Measurements from ENCODE around the gene RBM7.

Gene RBM7

GRCh38 chr11:114397349-114397982, 3.0 kb upstream of the RBM7 start:
- DNase-seq: no peak

DNA sequence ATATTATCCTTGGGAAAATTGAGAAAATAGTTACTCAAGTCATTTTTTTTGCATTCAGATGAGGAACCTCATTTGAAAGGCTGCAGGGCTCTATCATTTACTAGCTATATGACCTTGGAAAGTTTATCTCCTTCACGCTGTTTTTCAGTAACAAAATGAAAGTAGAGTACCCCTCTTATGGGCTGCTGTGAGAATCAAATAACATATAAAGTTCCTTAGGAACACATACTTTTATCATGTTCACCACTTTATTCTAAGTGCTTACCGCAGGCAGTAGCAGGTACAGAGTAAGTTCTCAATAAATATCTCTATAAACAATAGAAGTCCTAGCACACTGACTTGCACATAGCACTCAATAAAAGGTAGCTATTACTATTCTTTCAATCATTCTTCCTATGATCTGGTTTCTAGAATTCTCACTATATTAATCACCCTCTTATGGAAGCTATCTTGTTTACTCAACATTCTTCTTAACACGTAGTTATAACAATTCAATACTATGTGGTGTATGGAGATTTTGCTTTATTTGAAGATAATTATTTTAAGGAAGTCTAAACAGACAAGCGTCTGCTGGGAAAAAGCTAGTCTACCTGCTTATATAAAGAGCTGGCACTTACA, 2.1 kb upstream of the RBM7 start:
- no peak for DNase-seq

- no peak for DNase-seq
Measured at GRCh38 chr11:114399490-114400215, 813 bp upstream of the RBM7 start.

GRCh38 chr11:114400915-114401223, 403 bp downstream of the RBM7 start:
- no peak for DNase-seq

DNA sequence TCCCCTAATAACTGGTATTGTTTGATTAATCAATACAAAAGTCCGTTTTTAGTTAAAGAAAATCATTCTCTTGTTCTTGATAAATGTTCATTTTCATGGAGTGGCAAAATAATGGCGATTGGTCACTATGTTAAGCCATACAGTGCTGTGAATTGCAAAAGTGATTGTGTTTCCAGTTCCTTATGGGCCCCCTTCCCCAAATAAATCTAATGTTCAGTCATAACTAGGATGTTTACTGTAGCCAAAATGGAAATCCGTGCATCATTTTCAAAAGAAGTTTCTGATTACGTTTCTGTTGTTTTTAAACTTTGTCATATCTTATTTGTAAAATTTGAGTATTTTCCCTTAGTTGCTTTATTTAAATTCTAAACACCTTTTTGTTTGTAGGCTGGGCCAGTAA, 845 bp downstream of the RBM7 start:
- peak in 1 of 5 donors; percentile 7 for DNase-seq

DNA sequence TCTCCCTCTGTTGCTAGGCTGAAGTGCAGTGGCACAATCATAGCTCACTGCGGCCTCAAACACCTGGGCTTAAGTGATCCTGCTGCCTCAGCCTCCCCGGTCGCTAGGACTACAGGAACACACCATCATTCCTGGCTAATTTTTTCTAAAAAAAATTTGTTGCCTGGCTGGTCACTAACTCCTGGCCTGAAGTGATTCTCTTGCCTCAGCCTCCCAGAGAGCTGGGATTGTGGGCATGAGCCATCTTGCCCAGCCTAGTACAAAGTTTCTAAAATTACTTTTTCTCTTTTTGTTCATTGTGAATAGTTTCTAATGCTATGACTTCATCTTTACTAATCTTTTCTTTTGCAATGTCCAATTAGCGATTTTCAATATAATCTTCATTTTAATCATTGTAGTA, 12.5 kb downstream of the RBM7 start:
- DNase-seq: no peak

DNA sequence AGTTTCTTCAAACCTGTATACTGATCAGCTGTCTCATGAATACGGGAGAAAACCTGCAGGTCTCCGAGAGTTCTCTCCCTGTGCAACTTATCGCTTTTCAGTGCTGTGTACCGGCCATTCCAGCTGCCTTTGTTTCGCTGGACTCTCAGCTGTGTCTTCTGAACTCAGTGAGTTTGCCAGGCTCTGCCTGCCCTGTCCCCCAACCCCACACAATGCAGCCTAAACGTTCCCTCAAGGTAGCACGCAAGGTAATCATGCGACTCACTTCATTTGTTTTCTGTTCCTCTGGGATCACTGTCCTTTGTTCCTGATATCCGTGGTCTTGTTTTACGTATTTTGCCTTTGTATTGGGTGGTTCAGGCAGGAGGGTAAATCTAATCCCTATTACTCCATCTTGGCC, 13.5 kb downstream of the RBM7 start:
- no peak for DNase-seq

DNA sequence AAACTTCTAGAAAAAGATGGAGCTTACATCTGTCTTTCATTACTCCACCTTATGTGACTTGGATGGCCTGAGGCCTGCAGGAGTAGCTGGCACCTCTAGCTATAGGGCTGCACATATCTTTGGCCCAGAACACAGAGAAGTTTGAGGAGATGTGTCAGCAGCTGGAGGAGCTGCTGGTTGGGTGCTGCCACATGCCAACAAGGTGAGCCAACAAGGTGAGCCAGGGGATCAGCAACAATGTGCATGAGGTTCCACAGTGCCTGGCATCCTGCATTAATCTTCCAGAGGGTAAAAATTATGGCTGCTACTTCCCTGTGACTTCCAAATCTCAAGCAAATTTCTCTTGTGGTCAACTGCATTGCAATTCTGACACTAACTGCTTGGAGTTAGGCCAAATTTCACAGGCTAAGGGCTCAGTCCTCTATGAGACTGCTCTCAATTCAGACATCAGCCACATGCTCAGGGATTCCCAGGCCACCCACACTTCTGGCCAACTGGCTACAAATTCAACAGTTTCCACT, 16.0 kb downstream of the RBM7 start:
- DNase-seq: no peak

GRCh38 chr11:114426280-114426679, 25.8 kb downstream of the RBM7 start:
- DNase-seq: no peak

DNA sequence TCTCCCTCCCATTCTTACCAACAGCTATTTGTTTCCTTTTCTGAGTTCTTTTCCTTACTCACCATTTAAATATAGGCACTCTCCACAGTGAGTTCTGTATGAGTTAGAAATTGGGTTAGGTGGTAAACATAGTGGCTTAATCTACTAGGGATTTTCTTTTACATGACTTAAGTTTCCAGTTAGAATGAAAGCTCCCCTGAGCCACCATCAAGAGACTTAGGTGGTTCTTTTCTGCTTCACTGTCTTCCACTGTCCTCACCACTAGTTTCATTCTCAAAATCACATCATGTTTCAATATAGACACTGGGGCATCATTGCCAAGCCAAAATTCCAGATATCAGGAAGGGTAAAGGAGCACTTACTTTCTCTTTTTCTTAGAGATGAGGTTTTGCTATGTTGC, 29.8 kb downstream of the RBM7 start:
- no peak for DNase-seq

DNA sequence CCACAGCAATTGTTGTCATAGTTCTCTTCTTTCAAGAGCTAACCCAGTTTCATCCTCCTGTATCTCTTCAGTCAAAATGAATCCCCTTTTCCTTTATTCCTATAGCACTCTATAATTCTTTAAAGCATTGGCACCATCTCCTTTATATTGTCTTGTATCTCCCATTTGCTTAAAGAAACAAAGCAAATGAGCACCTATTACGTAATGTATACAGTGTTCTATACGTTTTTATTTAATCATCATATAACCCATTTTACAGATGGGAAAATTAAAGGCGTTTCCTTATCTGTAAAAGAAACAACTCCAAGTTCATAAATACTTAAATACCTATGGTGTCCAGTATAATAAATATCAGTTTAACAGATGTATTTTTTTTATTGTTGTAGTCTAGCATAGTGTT, 32.4 kb downstream of the RBM7 start:
- no peak for DNase-seq

DNA sequence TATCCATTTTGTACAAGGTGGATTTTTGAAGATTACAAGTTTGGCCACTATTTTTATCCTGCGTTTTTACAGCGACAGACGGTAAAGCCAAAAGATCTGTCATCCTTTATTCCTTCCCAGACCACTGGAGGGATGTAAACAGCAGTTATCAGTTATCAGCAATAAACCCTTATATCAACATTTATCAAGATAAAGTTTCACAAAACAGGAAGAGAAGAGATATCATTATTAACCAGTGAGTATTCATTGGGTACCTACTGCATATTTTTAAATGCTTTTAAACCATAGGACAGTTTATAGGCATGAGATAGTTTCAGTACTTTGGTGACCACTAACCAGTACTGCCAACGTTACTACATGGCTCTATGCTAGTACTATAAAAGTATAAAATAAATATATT, 32.9 kb downstream of the RBM7 start:
- no peak for DNase-seq

- no peak for DNase-seq
Measured at GRCh38 chr11:114438303-114438702, 37.8 kb downstream of the RBM7 start.

GRCh38 chr11:114439229-114440120, 39.0 kb downstream of the RBM7 start, which contains the start of gene REXO2:
Gene REXO2 (plus strand): TSS chr11:114439467. CDS start chr11:114439529, 62 bp downstream.
- DNase-seq: peak; percentile 86 to 96 (median 91)

GRCh38 chr11:114440121-114440860, 39.8 kb downstream of the RBM7 start:
- DNase-seq: no peak

DNA sequence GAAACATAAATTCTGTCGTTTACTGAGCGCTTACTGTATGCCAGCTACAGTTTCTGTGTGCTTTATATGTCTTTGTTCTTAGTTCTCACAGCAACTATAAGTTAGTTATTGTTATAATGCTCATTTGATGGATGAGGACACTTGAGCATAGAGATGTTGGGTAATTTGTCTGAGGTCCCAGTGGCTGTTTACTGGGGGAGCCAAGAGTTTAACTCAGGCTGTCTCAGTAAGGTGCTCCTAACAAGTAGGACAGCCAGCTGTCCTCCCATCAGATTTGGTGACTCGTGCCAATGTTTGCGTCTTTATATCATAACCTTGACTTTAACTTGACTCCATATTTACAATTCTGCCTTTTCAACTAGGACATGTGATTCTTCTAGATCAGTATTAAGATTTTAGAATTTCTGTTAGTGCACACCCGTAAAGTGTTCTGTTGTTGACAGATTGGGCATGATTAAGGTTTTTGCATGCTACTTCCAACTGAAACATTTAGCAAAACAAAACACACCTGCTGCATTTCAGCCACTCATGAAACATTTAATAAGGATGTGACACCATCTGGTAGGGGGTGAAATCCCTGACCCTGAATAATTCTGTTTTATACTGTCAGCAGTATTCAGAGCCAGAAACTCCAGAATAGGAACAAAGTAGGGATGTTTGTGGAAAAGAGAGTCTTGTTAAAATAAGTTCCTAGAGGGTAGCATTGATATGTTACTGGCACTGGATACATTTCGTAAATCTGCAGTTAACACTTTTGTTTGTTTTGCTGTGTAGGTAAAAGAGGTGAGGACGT, 40.7 kb downstream of the RBM7 start:
- no peak for DNase-seq

- no peak for DNase-seq
Measured at GRCh38 chr11:114441921-114442320, 41.5 kb downstream of the RBM7 start.

DNA sequence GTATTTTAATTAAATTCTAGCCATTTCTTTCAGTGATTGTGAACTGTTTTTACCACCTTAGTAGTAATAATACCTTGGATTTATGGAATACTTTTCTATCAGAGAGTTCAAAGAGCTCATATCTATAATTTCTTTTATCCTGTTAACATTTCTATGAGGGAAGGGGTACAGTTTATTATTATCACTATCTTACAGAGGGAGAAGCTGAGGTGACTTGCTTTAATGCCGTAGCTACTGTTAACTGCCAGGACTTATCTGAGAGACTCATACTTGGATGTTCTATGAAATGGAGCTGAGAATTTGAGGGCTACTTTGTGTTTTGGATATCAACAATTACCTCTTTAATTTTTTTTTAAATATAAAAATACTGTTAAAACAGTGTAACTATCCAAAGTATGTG, 42.1 kb downstream of the RBM7 start:
- no peak for DNase-seq

DNA sequence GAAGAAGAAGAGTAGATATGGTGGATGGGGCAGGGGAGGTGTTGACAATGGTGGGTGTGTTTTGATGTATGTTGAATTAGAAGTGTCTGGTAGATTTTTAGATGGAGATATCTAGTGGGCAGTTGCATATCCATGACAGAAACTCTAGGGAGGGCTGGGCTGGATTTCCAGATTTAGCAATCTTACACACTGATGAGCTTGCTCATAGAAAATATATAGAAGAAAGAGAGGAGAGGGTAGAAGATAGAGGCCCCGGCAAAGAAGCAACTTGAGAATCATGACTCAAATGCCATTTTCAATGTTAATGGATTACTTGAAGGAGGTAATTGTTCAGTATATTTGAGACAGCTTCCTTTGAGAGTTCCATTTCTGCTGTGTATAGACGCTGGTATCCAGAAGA, 47.0 kb downstream of the RBM7 start:
- DNase-seq: no peak

DNA sequence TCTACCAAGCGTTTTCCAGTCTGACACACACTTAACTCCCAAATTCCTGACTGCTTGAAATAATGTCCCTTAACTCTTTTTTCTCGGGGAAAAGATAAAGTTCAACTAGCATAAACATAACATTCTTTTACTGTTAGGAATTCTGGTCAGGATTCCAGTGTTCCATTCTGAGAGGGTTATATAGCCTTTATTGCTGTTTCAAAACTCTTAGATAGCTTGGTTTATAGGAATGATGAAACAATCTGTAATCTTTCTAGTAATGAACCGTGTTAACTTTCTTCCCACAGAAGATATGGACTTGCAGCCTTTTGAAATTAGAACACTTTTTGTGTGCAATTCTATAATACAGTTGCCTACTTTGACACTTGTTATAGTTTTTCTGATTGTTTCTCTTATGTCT, 47.4 kb downstream of the RBM7 start:
- DNase-seq: no peak

- no peak for DNase-seq
Measured at GRCh38 chr11:114448749-114449482, 48.5 kb downstream of the RBM7 start.

All from T-helper 1 cell (primary cell).